ENCODE data around the gene MID1. TPM values are rescaled to one million over a fixed set of nuclear protein-coding genes. Genes with fewer than 3 reads are reported as not detected.

MID1 gene
- total RNA-seq, 6 experiments from 2014 or later, result 17.9 to 21.8 (median 18.6) TPM

DNA sequence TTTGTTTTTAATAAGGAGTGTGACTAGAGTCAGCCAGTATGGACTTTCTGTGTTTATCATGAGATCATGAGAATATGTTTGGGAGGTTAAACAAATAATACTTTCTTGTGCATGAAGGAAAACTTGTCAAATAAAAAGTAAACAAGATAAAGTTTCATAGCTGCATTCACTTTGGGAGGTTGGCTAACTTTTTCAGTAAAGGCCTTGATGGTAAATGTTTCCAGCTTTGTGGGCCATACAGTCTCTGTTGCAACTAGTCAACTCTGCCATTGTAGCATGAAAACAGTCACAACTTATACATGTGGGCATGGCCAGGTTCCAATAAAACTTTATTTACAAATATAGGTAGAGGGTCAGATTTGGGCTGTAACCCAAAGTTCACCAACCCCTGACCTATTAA is 150.4 kb downstream of the MID1 start:
- peaks cover 11% of the 10 kb centered on the region for H3K36me3 Mint-ChIP-seq (ENCODE audit: low read depth)
- H3K9me3 Mint-ChIP-seq, result no peaks in the 10 kb centered on the region
- no peak for TF ChIP-seq CTCF (IDR thresholded peaks at IDR 0.05)
- no peak overlapping the region for H3K27ac Mint-ChIP-seq
- DNase-seq, result no peak
- H3K27me3 Mint-ChIP-seq (ENCODE audit: insufficient read depth), result no peaks in the 10 kb centered on the region
- peaks cover 43% of the 10 kb centered on the region for H3K4me1 Mint-ChIP-seq (ENCODE audit: low read depth)
- no peak overlapping the region for H3K4me3 Mint-ChIP-seq

GRCh38 chrX:10467793-10468192 is 152.6 kb downstream of the MID1 start:
- Mint-ChIP-seq H3K4me1 (ENCODE audit: low read depth) (peaks cover 43% of the 10 kb centered on the region), H3K27me3 (ENCODE audit: insufficient read depth) (no peaks in the 10 kb centered on the region), H3K9me3 (no peaks in the 10 kb centered on the region), H3K4me3 (0 out of 2 replicates have a peak overlapping the region, but pooled peaks have one; percentile 13), H3K36me3 (ENCODE audit: low read depth) (peaks cover 16% of the 10 kb centered on the region), H3K27ac (peak overlapping the region; percentile 59; the same call in 1 of the 2 replicates)
- TF ChIP-seq CTCF (IDR thresholded peaks at IDR 0.05), result no peak
- no peak for DNase-seq

DNA sequence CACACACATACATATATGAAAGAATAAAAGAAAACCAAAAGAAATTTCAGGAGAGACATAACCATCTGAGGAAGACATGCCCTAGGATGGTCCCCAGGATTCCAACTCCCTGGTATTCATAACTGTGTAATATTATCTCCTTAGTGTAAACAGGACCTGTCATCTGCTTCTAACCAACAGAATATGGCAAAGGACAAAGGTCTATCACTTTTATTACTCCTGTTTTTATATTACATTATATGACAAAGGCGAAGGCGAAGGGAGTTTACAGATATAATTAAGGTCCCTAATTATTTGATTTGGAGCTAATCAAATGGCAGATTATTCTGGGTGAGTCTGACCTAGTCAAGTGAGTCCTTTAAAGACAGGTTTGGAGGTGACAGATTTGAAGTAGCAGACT is 155.1 kb downstream of the MID1 start:
- no peak for DNase-seq
- no peaks in the 10 kb centered on the region for H3K27me3 Mint-ChIP-seq (ENCODE audit: insufficient read depth)
- peaks cover 11% of the 10 kb centered on the region for H3K36me3 Mint-ChIP-seq (ENCODE audit: low read depth)
- TF ChIP-seq CTCF (IDR thresholded peaks at IDR 0.05), result no peak
- H3K9me3 Mint-ChIP-seq, result no peaks in the 10 kb centered on the region
- H3K4me3 Mint-ChIP-seq, result no peak overlapping the region
- H3K27ac Mint-ChIP-seq, result no peak overlapping the region
- peaks cover 26% of the 10 kb centered on the region for H3K4me1 Mint-ChIP-seq (ENCODE audit: low read depth)

DNA sequence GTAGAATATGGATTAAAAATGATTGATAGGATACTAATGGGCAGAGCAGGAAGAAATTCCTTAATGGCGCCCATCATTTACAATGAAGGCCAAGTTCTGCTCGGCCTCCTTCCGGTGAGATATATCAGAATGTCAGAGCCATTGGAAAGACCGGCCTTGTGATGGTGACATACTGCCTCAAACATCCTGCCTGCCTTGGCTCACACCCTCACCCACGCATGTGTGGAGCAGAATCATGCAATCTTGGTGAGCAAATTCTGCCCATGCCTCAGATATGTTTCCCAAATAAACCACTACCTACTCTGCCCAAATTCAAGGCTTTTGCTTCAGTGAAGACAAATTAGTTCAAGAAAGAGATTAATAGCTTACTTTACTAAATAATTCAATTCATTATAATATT is 163.3 kb downstream of the MID1 start:
- no peak overlapping the region for H3K4me3 Mint-ChIP-seq

GRCh38 chrX:10453945-10454344 is 166.4 kb downstream of the MID1 start:
- Mint-ChIP-seq H3K27me3 (ENCODE audit: insufficient read depth) (no peaks in the 10 kb centered on the region), H3K9me3 (no peaks in the 10 kb centered on the region; the same call in 1 of the 2 replicates), H3K4me3 (no peak overlapping the region), H3K27ac (no peak overlapping the region), H3K36me3 (ENCODE audit: low read depth) (peaks cover 31% of the 10 kb centered on the region), H3K4me1 (ENCODE audit: low read depth) (peaks cover 45% of the 10 kb centered on the region)
- TF ChIP-seq CTCF (IDR thresholded peaks at IDR 0.05), result no peak
- DNase-seq, result no peak

More for the DNA sequence above, 163.3 kb downstream of the MID1 start:
- Mint-ChIP-seq H3K36me3 (ENCODE audit: low read depth) (peaks cover 31% of the 10 kb centered on the region), H3K9me3 (no peaks in the 10 kb centered on the region; the same call in 1 of the 2 replicates), H3K27me3 (ENCODE audit: insufficient read depth) (no peaks in the 10 kb centered on the region), H3K27ac (no peak overlapping the region), H3K4me1 (ENCODE audit: low read depth) (peaks cover 16% of the 10 kb centered on the region)
- DNase-seq, result no peak
- no peak for TF ChIP-seq CTCF (IDR thresholded peaks at IDR 0.05)

DNA sequence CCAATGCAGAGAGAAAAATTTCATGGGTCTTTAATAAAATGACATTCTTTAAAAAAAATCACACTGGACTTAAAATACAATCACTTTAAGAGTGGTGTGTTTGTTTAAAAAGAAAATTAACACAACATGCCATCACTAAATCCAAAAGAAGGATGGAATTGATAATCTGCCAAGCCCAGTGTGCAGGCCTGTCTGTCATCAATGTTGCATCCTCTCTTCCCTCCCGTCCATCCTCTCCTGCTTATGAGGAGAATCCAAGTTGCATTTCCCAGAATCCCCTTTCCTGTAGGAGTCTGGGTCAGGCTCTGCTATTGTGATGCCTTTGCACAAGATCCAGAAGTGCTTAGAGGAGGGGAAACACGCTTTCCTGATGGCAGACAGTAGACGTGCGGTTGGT is 169.4 kb downstream of the MID1 start:
- no peak for TF ChIP-seq CTCF (IDR thresholded peaks at IDR 0.05)
- Mint-ChIP-seq H3K4me1 (ENCODE audit: low read depth) (peaks cover 50% of the 10 kb centered on the region), H3K27me3 (ENCODE audit: insufficient read depth) (no peaks in the 10 kb centered on the region), H3K9me3 (no peaks in the 10 kb centered on the region; the same call in 1 of the 2 replicates), H3K36me3 (ENCODE audit: low read depth) (peaks cover 24% of the 10 kb centered on the region), H3K27ac (peak overlapping the region; percentile 76; the same call in 1 of the 2 replicates), H3K4me3 (no peak overlapping the region)
- peak; percentile 41 for DNase-seq
